PC-9 (cell line): ENCODE results near the gene INTS11.

ENCODE experiments used
- CTCF ChIP-seq: fragments of 200-600 bp; sonication (generic); conservative IDR thresholded peaks from 2 replicates; pipeline ENCODE4 v1.6.1; 2017; ENCODE audit warnings: mixed run types, antibody characterized with exemption, mild to moderate bottlenecking, moderate library complexity
- EZH2 ChIP-seq: fragments of 200-600 bp; sonication (generic); IDR thresholded peaks from 2 replicates; pipeline ENCODE4 v1.8.0; 2017; ENCODE audit warnings: antibody characterized with exemption, low read depth

- TF ChIP-seq EZH2 (no peak), CTCF (no peak)
Measured at GRCh38 chr1:1330366-1331067, 6.1 kb upstream of the INTS11 start.
